GM18507 (cell line): ENCODE results near the gene MT1G.
A peak's percentile ranks its signal among the peaks of the same experiment; 100 is the strongest.
"Not testable (repeated sequence)": the region's sequence is repeated elsewhere in the genome, so short reads cannot be mapped to it uniquely, and the experiment has no call there.

Source experiments
- DNase-seq: peaks from one replicate; pipeline ENCODE4 v3.0.0; 2011; ENCODE audit warnings: low read depth; ENCODE audit not compliant: insufficient read length; ENCODE audit errors: extremely low spot score
- FAIRE-seq: peaks from 2 replicates; lab custom pipeline; 2011; peaks lifted over from hg19 to GRCh38; lab: Jason Lieb, UNC

MT1G gene

GRCh38 chr16:56686758-56687157 lies 18.9 kb upstream of the MT1G start:
- no peak for DNase-seq
- FAIRE-seq: no peak

- FAIRE-seq: no peak
- no peak for DNase-seq
Measured at GRCh38 chr16:56684926-56685590, 17.2 kb upstream of the MT1G start.

- FAIRE-seq (no peak), DNase-seq (no peak)
Measured at GRCh38 chr16:56684256-56684925, 16.5 kb upstream of the MT1G start.

- FAIRE-seq: no peak
Measured at GRCh38 chr16:56683424-56684172, 15.7 kb upstream of the MT1G start.

GRCh38 chr16:56682703-56683397 lies 15.0 kb upstream of the MT1G start:
- DNase-seq (no peak), FAIRE-seq (no peak)

More at GRCh38 chr16:56683424-56684172, 15.7 kb upstream of the MT1G start:
- DNase-seq: no peak

- peak; percentile 95 for FAIRE-seq
- DNase-seq: peak; percentile 89
Measured at GRCh38 chr16:56681939-56682702, 14.3 kb upstream of the MT1G start, which contains the start of gene MT1X. Gene MT1X, plus strand, starts transcription at chr16:56682470. Its CDS starts 71 bp downstream, at chr16:56682541.

- FAIRE-seq (no peak), DNase-seq (no peak)
Measured at GRCh38 chr16:56679818-56680217, 12.0 kb upstream of the MT1G start.

- no peak for DNase-seq
- FAIRE-seq: no peak
Measured at GRCh38 chr16:56679078-56679730, 11.3 kb upstream of the MT1G start.

- no peak for DNase-seq
- no peak for FAIRE-seq
Measured at GRCh38 chr16:56677474-56677873, 9.6 kb upstream of the MT1G start.

GRCh38 chr16:56675685-56676210 lies 7.9 kb upstream of the MT1G start:
- DNase-seq (no peak), FAIRE-seq (no peak)

- FAIRE-seq: not testable (repeated sequence)
Measured at GRCh38 chr16:56674570-56674969, 6.7 kb upstream of the MT1G start.

GRCh38 chr16:56673921-56674320 lies 6.1 kb upstream of the MT1G start:
- DNase-seq (no peak), FAIRE-seq (peak; percentile 12)

More at GRCh38 chr16:56674570-56674969, 6.7 kb upstream of the MT1G start:
- not testable (repeated sequence) for DNase-seq

GRCh38 chr16:56672761-56673536 lies 5.1 kb upstream of the MT1G start:
- no peak for FAIRE-seq
- DNase-seq: no peak

- peak; percentile 31 for FAIRE-seq
- not testable (repeated sequence) for DNase-seq
Measured at GRCh38 chr16:56672171-56672570, 4.3 kb upstream of the MT1G start.

GRCh38 chr16:56671691-56672090 lies 3.8 kb upstream of the MT1G start:
- not testable (repeated sequence) for DNase-seq, FAIRE-seq

- FAIRE-seq (no peak), DNase-seq (no peak)
Measured at GRCh38 chr16:56670620-56670934, 2.7 kb upstream of the MT1G start.

GRCh38 chr16:56669840-56670619 lies 2.2 kb upstream of the MT1G start:
- DNase-seq: no peak
- no peak for FAIRE-seq
